Measurements from ENCODE around the gene BARX1.

BARX1 gene

GRCh38 chr9:93922535-93922934 lies 32.6 kb downstream of the BARX1 start:
- Histone ChIP-seq H3K4me1 (ENCODE audit: low read length) (no peaks in the 10 kb centered on the region), H2AFZ (ENCODE audit: low read length) (no peak overlapping the region), H3K27me3 (replicated peaks; ENCODE audit: insufficient read depth, low read length) (no peaks in the 10 kb centered on the region), H3K4me3 (ENCODE audit: low read length) (no peak overlapping the region), H3K9ac (ENCODE audit: low read length) (no peak overlapping the region), H3K9me3 (replicated peaks; ENCODE audit: insufficient read depth, low read length) (no peaks in the 10 kb centered on the region), H3K79me2 (ENCODE audit: low read length) (no peaks in the 10 kb centered on the region), H3K27ac (ENCODE audit: low read length) (no peak overlapping the region), H3F3A (ENCODE audit: insufficient read depth, low read length) (no peaks in the 10 kb centered on the region), H4K20me1 (ENCODE audit: insufficient read depth, low read length) (no peaks in the 10 kb centered on the region), H3K36me3 (replicated peaks; ENCODE audit: insufficient read depth, low read length) (no peaks in the 10 kb centered on the region), H3K9me2 (replicated peaks; ENCODE audit: insufficient read depth, low read length) (no peaks in the 10 kb centered on the region), H3K4me2 (ENCODE audit: low read depth, low read length) (no peak overlapping the region)
- TF ChIP-seq CTCF (IDR thresholded peaks at IDR 0.05; ENCODE audit: low read length), result no peak
- no peak for TF ChIP-seq EZH2 (optimal IDR thresholded peaks at IDR 0.05; ENCODE audit: low read depth, low read length)
- no peak for TF ChIP-seq EZH2phosphoT487 (IDR thresholded peaks at IDR 0.05; ENCODE audit: low read length)
- DNase-seq, result no peak

- Histone ChIP-seq H4K20me1 (ENCODE audit: insufficient read depth, low read length) (no peaks in the 10 kb centered on the region), H3K4me3 (ENCODE audit: low read length) (no peak overlapping the region), H3K36me3 (replicated peaks; ENCODE audit: insufficient read depth, low read length) (no peaks in the 10 kb centered on the region), H3K27me3 (replicated peaks; ENCODE audit: insufficient read depth, low read length) (no peaks in the 10 kb centered on the region), H3F3A (ENCODE audit: insufficient read depth, low read length) (no peaks in the 10 kb centered on the region), H3K27ac (ENCODE audit: low read length) (no peak overlapping the region), H3K4me2 (ENCODE audit: low read depth, low read length) (no peak overlapping the region), H3K9ac (ENCODE audit: low read length) (no peak overlapping the region), H3K4me1 (ENCODE audit: low read length) (no peaks in the 10 kb centered on the region), H3K79me2 (ENCODE audit: low read length) (no peaks in the 10 kb centered on the region), H2AFZ (ENCODE audit: low read length) (no peak overlapping the region), H3K9me2 (replicated peaks; ENCODE audit: insufficient read depth, low read length) (no peaks in the 10 kb centered on the region), H3K9me3 (replicated peaks; ENCODE audit: insufficient read depth, low read length) (no peaks in the 10 kb centered on the region)
- TF ChIP-seq CTCF (IDR thresholded peaks at IDR 0.05; ENCODE audit: low read length) (no peak), EZH2phosphoT487 (IDR thresholded peaks at IDR 0.05; ENCODE audit: low read length) (no peak), EZH2 (optimal IDR thresholded peaks at IDR 0.05; ENCODE audit: low read depth, low read length) (no peak)
- no peak for DNase-seq
These were observed 34.9 kb downstream of the BARX1 start for GRCh38 chr9:93920131-93920800.

- H3K9ac ChIP-seq (ENCODE audit: low read length), result no peak overlapping the region
- no peak overlapping the region for H3K4me3 ChIP-seq (ENCODE audit: low read length)
- H3K4me2 ChIP-seq (ENCODE audit: low read depth, low read length), result no peak overlapping the region
- H3K27ac ChIP-seq (ENCODE audit: low read length), result no peak overlapping the region
- no peaks in the 10 kb centered on the region for H3K79me2 ChIP-seq (ENCODE audit: low read length)
- no peaks in the 10 kb centered on the region for H3K27me3 ChIP-seq (replicated peaks; ENCODE audit: insufficient read depth, low read length)
- no peaks in the 10 kb centered on the region for H3F3A ChIP-seq (ENCODE audit: insufficient read depth, low read length)
- H2AFZ ChIP-seq (ENCODE audit: low read length), result no peak overlapping the region
- H4K20me1 ChIP-seq (ENCODE audit: insufficient read depth, low read length), result no peaks in the 10 kb centered on the region
- DNase-seq, result no peak
- no peaks in the 10 kb centered on the region for H3K9me3 ChIP-seq (replicated peaks; ENCODE audit: insufficient read depth, low read length)
- no peaks in the 10 kb centered on the region for H3K4me1 ChIP-seq (ENCODE audit: low read length)
- TF ChIP-seq EZH2 (optimal IDR thresholded peaks at IDR 0.05; ENCODE audit: low read depth, low read length) (no peak), CTCF (IDR thresholded peaks at IDR 0.05; ENCODE audit: low read length) (no peak), EZH2phosphoT487 (IDR thresholded peaks at IDR 0.05; ENCODE audit: low read length) (no peak)
- no peaks in the 10 kb centered on the region for H3K9me2 ChIP-seq (replicated peaks; ENCODE audit: insufficient read depth, low read length)
- no peaks in the 10 kb centered on the region for H3K36me3 ChIP-seq (replicated peaks; ENCODE audit: insufficient read depth, low read length)
These were observed 37.1 kb downstream of the BARX1 start for GRCh38 chr9:93918061-93918460.
